ENCODE data around the gene GDPD4.

The GDPD4 gene

GRCh38 chr11:77233011-77233410, 68.5 kb downstream of the GDPD4 start:
- Histone ChIP-seq H3K79me2 (ENCODE audit: insufficient read depth, low read length) (no peaks in the 10 kb centered on the region), H3K4me2 (ENCODE audit: low read depth, low read length, poor library complexity, severe bottlenecking) (no peak overlapping the region), H3K36me3 (ENCODE audit: insufficient read depth, low read length) (no peaks in the 10 kb centered on the region), H3K9me2 (replicated peaks; ENCODE audit: low read depth, low read length) (no peaks in the 10 kb centered on the region), H3K9me3 (ENCODE audit: insufficient read depth, low read depth, low read length) (no peaks in the 10 kb centered on the region), H3F3A (ENCODE audit: low read depth) (no peaks in the 10 kb centered on the region), H3K27me3 (ENCODE audit: insufficient read depth, low read length, poor library complexity, severe bottlenecking) (no peaks in the 10 kb centered on the region), H4K20me1 (ENCODE audit: insufficient read depth, low read length, poor library complexity, severe bottlenecking) (no peaks in the 10 kb centered on the region), H3K4me1 (ENCODE audit: insufficient read depth, low read length, poor library complexity, severe bottlenecking) (no peaks in the 10 kb centered on the region), H3K9ac (ENCODE audit: low read depth, low read length, poor library complexity, severe bottlenecking) (no peak overlapping the region), H2AFZ (ENCODE audit: low read length) (no peak overlapping the region), H3K4me3 (ENCODE audit: low read length, poor library complexity, severe bottlenecking) (no peak overlapping the region)
- TF ChIP-seq, protein P1, sequence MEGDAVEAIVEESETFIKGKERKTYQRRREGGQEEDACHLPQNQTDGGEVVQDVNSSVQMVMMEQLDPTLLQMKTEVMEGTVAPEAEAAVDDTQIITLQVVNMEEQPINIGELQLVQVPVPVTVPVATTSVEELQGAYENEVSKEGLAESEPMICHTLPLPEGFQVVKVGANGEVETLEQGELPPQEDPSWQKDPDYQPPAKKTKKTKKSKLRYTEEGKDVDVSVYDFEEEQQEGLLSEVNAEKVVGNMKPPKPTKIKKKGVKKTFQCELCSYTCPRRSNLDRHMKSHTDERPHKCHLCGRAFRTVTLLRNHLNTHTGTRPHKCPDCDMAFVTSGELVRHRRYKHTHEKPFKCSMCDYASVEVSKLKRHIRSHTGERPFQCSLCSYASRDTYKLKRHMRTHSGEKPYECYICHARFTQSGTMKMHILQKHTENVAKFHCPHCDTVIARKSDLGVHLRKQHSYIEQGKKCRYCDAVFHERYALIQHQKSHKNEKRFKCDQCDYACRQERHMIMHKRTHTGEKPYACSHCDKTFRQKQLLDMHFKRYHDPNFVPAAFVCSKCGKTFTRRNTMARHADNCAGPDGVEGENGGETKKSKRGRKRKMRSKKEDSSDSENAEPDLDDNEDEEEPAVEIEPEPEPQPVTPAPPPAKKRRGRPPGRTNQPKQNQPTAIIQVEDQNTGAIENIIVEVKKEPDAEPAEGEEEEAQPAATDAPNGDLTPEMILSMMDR (conservative IDR thresholded peaks at IDR 0.05; ENCODE audit: low read length), result no peak
- TF ChIP-seq EZH2phosphoT487 (IDR thresholded peaks at IDR 0.05; ENCODE audit: borderline replicate concordance), result no peak

DNA sequence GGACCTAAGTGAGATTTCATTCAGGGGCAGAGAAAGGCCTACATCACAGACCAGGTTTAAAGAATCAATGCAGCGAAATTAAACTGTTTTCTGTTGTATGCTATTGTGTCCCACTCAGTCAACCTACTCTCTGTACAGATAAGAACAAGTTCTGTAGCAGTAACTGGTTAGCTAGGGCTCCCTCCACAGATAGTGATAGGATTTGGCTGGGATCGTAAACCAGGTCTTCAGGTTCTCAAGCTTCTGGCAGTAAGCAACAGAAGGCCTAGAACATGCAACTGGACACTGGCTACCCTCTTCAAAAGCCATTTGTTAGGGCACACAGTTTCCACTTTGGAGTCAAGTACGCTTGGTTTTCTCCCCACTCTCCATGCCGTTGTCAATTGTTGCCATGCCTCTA, 69.2 kb downstream of the GDPD4 start:
- H3K27me3 ChIP-seq (ENCODE audit: insufficient read depth, low read length, poor library complexity, severe bottlenecking), result no peaks in the 10 kb centered on the region
- H4K20me1 ChIP-seq (ENCODE audit: insufficient read depth, low read length, poor library complexity, severe bottlenecking), result no peaks in the 10 kb centered on the region
- H3K4me2 ChIP-seq (ENCODE audit: low read depth, low read length, poor library complexity, severe bottlenecking), result no peak overlapping the region
- no peaks in the 10 kb centered on the region for H3K9me3 ChIP-seq (ENCODE audit: insufficient read depth, low read depth, low read length)
- no peaks in the 10 kb centered on the region for H3K36me3 ChIP-seq (ENCODE audit: insufficient read depth, low read length)
- no peaks in the 10 kb centered on the region for H3K9me2 ChIP-seq (replicated peaks; ENCODE audit: low read depth, low read length)
- no peaks in the 10 kb centered on the region for H3K79me2 ChIP-seq (ENCODE audit: insufficient read depth, low read length)
- no peaks in the 10 kb centered on the region for H3F3A ChIP-seq (ENCODE audit: low read depth)
- no peak overlapping the region for H3K9ac ChIP-seq (ENCODE audit: low read depth, low read length, poor library complexity, severe bottlenecking)
- H2AFZ ChIP-seq (ENCODE audit: low read length), result no peak overlapping the region
- no peaks in the 10 kb centered on the region for H3K4me1 ChIP-seq (ENCODE audit: insufficient read depth, low read length, poor library complexity, severe bottlenecking)
- no peak for TF ChIP-seq EZH2phosphoT487 (IDR thresholded peaks at IDR 0.05; ENCODE audit: borderline replicate concordance)
- TF ChIP-seq, protein P1 (conservative IDR thresholded peaks at IDR 0.05; ENCODE audit: low read length), result no peak
- H3K4me3 ChIP-seq (ENCODE audit: low read length, poor library complexity, severe bottlenecking), result no peak overlapping the region

DNA sequence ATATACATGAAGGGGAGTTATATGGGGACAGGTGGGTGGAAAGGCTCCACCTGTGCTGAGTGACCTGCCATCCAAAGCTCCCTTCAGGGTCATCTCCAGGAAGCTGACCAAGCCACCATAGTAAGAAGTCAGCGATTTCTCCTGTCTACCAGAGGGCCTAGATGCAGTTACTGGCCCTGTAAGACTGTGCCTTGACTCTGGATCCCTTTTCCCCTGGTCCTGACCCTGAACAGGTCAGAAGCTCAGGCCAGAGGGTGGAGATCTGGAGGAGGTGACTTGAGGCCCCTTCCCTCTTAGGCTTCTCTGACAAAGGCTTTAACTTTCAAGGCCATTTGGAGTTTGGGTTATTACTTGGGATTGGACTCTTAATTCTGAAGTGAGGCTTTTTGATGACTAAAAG, 69.7 kb downstream of the GDPD4 start:
- Histone ChIP-seq H3K36me3 (ENCODE audit: insufficient read depth, low read length) (no peaks in the 10 kb centered on the region), H3K79me2 (ENCODE audit: insufficient read depth, low read length) (no peaks in the 10 kb centered on the region), H3K4me2 (ENCODE audit: low read depth, low read length, poor library complexity, severe bottlenecking) (no peak overlapping the region), H3K9me2 (replicated peaks; ENCODE audit: low read depth, low read length) (no peaks in the 10 kb centered on the region), H3F3A (ENCODE audit: low read depth) (no peaks in the 10 kb centered on the region), H3K27me3 (ENCODE audit: insufficient read depth, low read length, poor library complexity, severe bottlenecking) (no peaks in the 10 kb centered on the region), H4K20me1 (ENCODE audit: insufficient read depth, low read length, poor library complexity, severe bottlenecking) (no peaks in the 10 kb centered on the region), H3K4me3 (ENCODE audit: low read length, poor library complexity, severe bottlenecking) (no peak overlapping the region), H3K4me1 (ENCODE audit: insufficient read depth, low read length, poor library complexity, severe bottlenecking) (no peaks in the 10 kb centered on the region), H2AFZ (ENCODE audit: low read length) (no peak overlapping the region), H3K9me3 (ENCODE audit: insufficient read depth, low read depth, low read length) (no peaks in the 10 kb centered on the region), H3K9ac (ENCODE audit: low read depth, low read length, poor library complexity, severe bottlenecking) (no peak overlapping the region)
- no peak for TF ChIP-seq EZH2phosphoT487 (IDR thresholded peaks at IDR 0.05; ENCODE audit: borderline replicate concordance)
- TF ChIP-seq, protein P1 (conservative IDR thresholded peaks at IDR 0.05; ENCODE audit: low read length), result no peak
